Keratinocyte (primary cell): ENCODE results near the gene CHST8. TPM values are rescaled to one million over a fixed set of nuclear protein-coding genes. Genes with fewer than 3 reads are reported as not detected.

Experiments
- DNase-seq: peaks from one replicate; pipeline ENCODE4 v3.0.0-alpha.2; 2011; ENCODE audit warnings: low read depth, missing footprints, low spot score
- FAIRE-seq: peaks from 2 replicates; lab custom pipeline; 2011; peaks lifted over from hg19 to GRCh38; lab: Jason Lieb, UNC
- H2AFZ ChIP-seq: 2 replicates; pipeline ENCODE4 v1.6.0; 2012; ENCODE audit warnings: low read length, control low read depth, inconsistent platforms; ENCODE audit not compliant: control insufficient read depth
- H3K27ac ChIP-seq: 2 replicates; pipeline ENCODE4 v1.5.1; 2011; ENCODE audit warnings: low read length; ENCODE audit not compliant: control insufficient read depth, insufficient read depth
- H3K27me3 ChIP-seq: 3 replicates; pipeline ENCODE4 v1.6.0; 2011; ENCODE audit warnings: low read length; ENCODE audit not compliant: control insufficient read depth, insufficient read depth; ENCODE audit errors: extremely low read depth
- H3K36me3 ChIP-seq, 2 experiments: 2 replicates in 1 of 2; 3 replicates in 1 of 2; pipeline ENCODE4 v1.5.1; 2011; ENCODE audit warnings: low read length in 2 of 2, mild to moderate bottlenecking in 1 of 2; ENCODE audit not compliant: control insufficient read depth in 2 of 2, insufficient read depth in 2 of 2; ENCODE audit errors: extremely low read depth in 1 of 2
- H3K4me1 ChIP-seq: 3 replicates; pipeline ENCODE4 v1.5.1; 2011; ENCODE audit warnings: low read length; ENCODE audit not compliant: control insufficient read depth, insufficient read depth; ENCODE audit errors: extremely low read depth
- H3K4me2 ChIP-seq: 3 replicates; pipeline ENCODE4 v1.6.0; 2011; ENCODE audit warnings: low read depth, low read length; ENCODE audit not compliant: control insufficient read depth, insufficient read depth; ENCODE audit errors: extremely low read depth
- H3K4me3 ChIP-seq, 3 experiments: fragments of 200-600 bp in 1 of 3; sonication (generic) in 1 of 3; 2 replicates in 2 of 3; 3 replicates in 1 of 3; pipeline ENCODE4 v1.5.1; 2011 to 2016; ENCODE audit warnings: low read length in 3 of 3, mild to moderate bottlenecking in 3 of 3, control low read depth in 2 of 3, inconsistent platforms in 1 of 3, low read depth in 1 of 3, mixed read lengths in 1 of 3, mixed run types in 1 of 3, moderate library complexity in 1 of 3; ENCODE audit not compliant: control insufficient read depth in 2 of 3, insufficient read depth in 2 of 3; ENCODE audit errors: extremely low read depth in 1 of 3
- H3K79me2 ChIP-seq: 2 replicates; pipeline ENCODE4 v1.6.0; 2012; ENCODE audit warnings: low read length; ENCODE audit not compliant: control insufficient read depth, insufficient read depth
- H3K9ac ChIP-seq: 3 replicates; pipeline ENCODE4 v1.6.0; 2011; ENCODE audit warnings: low read length; ENCODE audit not compliant: control insufficient read depth, insufficient read depth; ENCODE audit errors: extremely low read depth
- H3K9me1 ChIP-seq: 3 replicates; pipeline ENCODE4 v1.6.0; 2011; ENCODE audit warnings: low read length; ENCODE audit not compliant: control insufficient read depth, insufficient read depth; ENCODE audit errors: extremely low read depth
- H3K9me3 ChIP-seq: 2 replicates; pipeline ENCODE4 v1.5.1; 2012; ENCODE audit warnings: low read depth, low read length; ENCODE audit not compliant: control insufficient read depth
- H4K20me1 ChIP-seq: 3 replicates; pipeline ENCODE4 v1.6.0; 2011; ENCODE audit warnings: low read length; ENCODE audit not compliant: control insufficient read depth, insufficient read depth; ENCODE audit errors: extremely low read depth
- EZH2 ChIP-seq: IDR thresholded peaks from one replicate; pipeline ENCODE4 v1.6.1; 2012; ENCODE audit warnings: inconsistent platforms, mild to moderate bottlenecking, low read length, moderate library complexity
- dilution Hi-C: fragments of 300-500 bp; cut with MboI; formaldehyde crosslinking; loops from one replicate; pipeline ENCODE4 v1.7.0; 2020; ENCODE audit warnings: low sequenced_read_pairs; ENCODE audit not compliant: extremely low pct_ligation_motif_present
- polyA plus RNA-seq, 5 experiments: library from polyadenylated mRNA; depleted of rRNA in 3 of 5; stranded (reverse) in 3 of 5; stranded (forward) in 1 of 5; unstranded in 1 of 5; fragments of >200 nt; gene quantifications; 1 replicate in 1 of 5; 2 replicates in 3 of 5; 3 replicates in 1 of 5; pipeline versions ENCODE4 v1.2.1 to v1.2.3, GENCODE V29; 2011 to 2012; ENCODE audit warnings: missing spikeins in 2 of 5, low read depth in 1 of 5, low replicate concordance in 1 of 5
- TF ChIP-seq, protein P1 (sequence below), 3 experiments: IDR thresholded peaks in 1 of 3; conservative IDR thresholded peaks in 1 of 3; optimal IDR thresholded peaks in 1 of 3; 2 replicates in 2 of 3; 3 replicates in 1 of 3; pipeline versions ENCODE3 to v1.5.1; 2011; ENCODE audit warnings: low read length in 3 of 3, mild to moderate bottlenecking in 3 of 3, moderate library complexity in 2 of 3, control low read depth in 1 of 3, inconsistent platforms in 1 of 3; ENCODE audit not compliant: insufficient read depth in 2 of 3; ENCODE audit errors: extremely low read depth in 1 of 3

The CHST8 gene
- polyA plus RNA-seq, 1 donor (not counting 4 experiments of a cell fraction or from before 2014, with no cell fraction given) = not detected

DNA sequence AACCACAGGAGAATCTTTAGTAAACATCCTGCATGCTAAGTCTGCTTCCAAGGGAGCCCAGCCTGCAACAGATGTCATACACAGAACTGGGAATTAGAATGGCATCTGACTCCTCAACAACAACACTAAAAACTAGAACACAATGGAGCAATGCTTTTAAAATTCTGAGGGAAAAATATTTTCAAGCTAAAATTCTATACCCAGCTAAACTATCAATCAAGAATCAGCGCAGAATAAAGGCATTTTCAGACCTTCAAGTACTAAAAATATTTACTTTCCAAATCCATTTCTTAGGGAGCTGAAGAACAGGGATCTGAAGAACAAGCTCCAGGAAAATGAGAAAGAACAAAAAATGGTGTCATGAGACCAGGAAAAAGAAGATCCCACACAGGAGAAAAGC, 46.9 kb upstream of the CHST8 start:
- Histone ChIP-seq H3K9me3 (peaks cover 2% of the 10 kb centered on the region), H3K79me2 (no peaks in the 10 kb centered on the region), H3K4me1 (no peaks in the 10 kb centered on the region), H4K20me1 (no peaks in the 10 kb centered on the region), H3K36me3 (no peaks in the 10 kb centered on the region), H3K9me1 (no peaks in the 10 kb centered on the region), H2AFZ (no peak overlapping the region), H3K9ac (no peak overlapping the region), H3K27me3 (no peaks in the 10 kb centered on the region), H3K27ac (no peak overlapping the region), H3K4me3 (no peak overlapping the region), H3K4me2 (no peak overlapping the region)
- dilution Hi-C loops = no loop called here
- TF ChIP-seq EZH2 = no peak
- TF ChIP-seq, protein P1, sequence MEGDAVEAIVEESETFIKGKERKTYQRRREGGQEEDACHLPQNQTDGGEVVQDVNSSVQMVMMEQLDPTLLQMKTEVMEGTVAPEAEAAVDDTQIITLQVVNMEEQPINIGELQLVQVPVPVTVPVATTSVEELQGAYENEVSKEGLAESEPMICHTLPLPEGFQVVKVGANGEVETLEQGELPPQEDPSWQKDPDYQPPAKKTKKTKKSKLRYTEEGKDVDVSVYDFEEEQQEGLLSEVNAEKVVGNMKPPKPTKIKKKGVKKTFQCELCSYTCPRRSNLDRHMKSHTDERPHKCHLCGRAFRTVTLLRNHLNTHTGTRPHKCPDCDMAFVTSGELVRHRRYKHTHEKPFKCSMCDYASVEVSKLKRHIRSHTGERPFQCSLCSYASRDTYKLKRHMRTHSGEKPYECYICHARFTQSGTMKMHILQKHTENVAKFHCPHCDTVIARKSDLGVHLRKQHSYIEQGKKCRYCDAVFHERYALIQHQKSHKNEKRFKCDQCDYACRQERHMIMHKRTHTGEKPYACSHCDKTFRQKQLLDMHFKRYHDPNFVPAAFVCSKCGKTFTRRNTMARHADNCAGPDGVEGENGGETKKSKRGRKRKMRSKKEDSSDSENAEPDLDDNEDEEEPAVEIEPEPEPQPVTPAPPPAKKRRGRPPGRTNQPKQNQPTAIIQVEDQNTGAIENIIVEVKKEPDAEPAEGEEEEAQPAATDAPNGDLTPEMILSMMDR (optimal IDR thresholded peaks at IDR 0.05 in 1 of 3, IDR thresholded peaks at IDR 0.05 in 1 of 3, conservative IDR thresholded peaks at IDR 0.05 in 1 of 3; ENCODE audit: extremely low read depth in 1 of 3, insufficient read depth in 2 of 3, low read length in 3 of 3) = no peak
- FAIRE-seq (no peak), DNase-seq (no peak)

DNA sequence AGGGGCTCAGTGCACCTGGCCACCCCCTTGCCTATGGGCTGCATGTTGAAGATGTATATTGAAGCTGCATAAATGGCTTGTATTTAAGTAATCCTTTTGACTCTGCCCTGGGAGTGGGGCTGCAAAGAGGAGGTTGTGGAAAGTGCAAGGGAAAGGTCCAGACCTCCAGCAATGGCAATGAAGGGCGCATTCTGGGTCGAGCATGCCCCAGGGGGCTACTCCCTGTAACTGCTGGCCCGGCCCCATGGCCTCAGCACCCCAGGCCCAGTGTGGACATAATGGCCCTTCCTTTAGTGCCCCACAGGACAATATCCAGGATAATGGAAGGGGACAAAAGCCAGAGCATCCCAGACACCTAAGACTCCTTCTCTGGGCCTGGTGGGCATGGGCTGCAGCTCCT, 43.1 kb upstream of the CHST8 start:
- DNase-seq (no peak), FAIRE-seq (no peak)
- dilution Hi-C loops = no loop called here
- Histone ChIP-seq H3K4me2 (no peak overlapping the region), H3K27ac (no peak overlapping the region), H3K9me3 (peaks cover 2% of the 10 kb centered on the region), H3K4me1 (no peaks in the 10 kb centered on the region), H3K79me2 (no peaks in the 10 kb centered on the region), H4K20me1 (no peaks in the 10 kb centered on the region), H3K4me3 (no peak overlapping the region), H3K9me1 (no peaks in the 10 kb centered on the region), H3K36me3 (no peaks in the 10 kb centered on the region), H3K9ac (no peak overlapping the region), H3K27me3 (no peaks in the 10 kb centered on the region), H2AFZ (no peak overlapping the region)
- TF ChIP-seq, protein P1 (optimal IDR thresholded peaks at IDR 0.05 in 1 of 3, IDR thresholded peaks at IDR 0.05 in 1 of 3, conservative IDR thresholded peaks at IDR 0.05 in 1 of 3; ENCODE audit: extremely low read depth in 1 of 3, insufficient read depth in 2 of 3, low read length in 3 of 3) = no peak
- TF ChIP-seq EZH2 = no peak
